SU-DHL-6 (cell line): ENCODE data around the gene ACD.

Experiments
- EZH2phosphoT487 ChIP-seq: fragments of 200-600 bp; sonication (generic), shearing (Covaris generic); conservative IDR thresholded peaks from 2 replicates; pipeline ENCODE4 v1.6.1; 2018; ENCODE audit warnings: mild to moderate bottlenecking, antibody characterized with exemption, low read length, moderate library complexity, mixed read lengths
- TF ChIP-seq, protein P1 (sequence below): fragments of 200-600 bp; sonication (generic); IDR thresholded peaks from one replicate; pipeline ENCODE4 v1.5.1; 2017; ENCODE audit warnings: antibody characterized with exemption, mild to moderate bottlenecking, low read length, moderate library complexity; ENCODE audit not compliant: insufficient read depth, poor library complexity, severe bottlenecking

DNA sequence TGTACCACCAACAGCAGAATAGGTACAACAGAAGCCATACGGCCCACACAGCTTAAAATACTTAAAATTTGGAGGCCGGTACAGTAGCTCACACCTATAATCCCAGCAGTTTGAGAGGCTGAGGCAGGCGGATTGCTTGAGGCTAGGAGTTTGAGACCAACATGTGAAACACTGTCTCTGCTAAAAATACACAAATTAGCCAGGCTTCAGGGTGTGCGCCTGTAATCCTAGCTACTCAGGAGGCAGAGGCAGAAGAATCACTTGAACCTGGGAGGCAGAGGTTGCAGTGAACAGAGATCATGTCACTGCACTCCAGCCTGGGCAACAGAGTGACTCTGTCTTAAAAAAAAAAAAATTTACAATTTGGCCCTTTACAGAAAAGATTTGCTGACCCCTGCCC, 42.1 kb upstream of the ACD start:
- TF ChIP-seq, protein P1, sequence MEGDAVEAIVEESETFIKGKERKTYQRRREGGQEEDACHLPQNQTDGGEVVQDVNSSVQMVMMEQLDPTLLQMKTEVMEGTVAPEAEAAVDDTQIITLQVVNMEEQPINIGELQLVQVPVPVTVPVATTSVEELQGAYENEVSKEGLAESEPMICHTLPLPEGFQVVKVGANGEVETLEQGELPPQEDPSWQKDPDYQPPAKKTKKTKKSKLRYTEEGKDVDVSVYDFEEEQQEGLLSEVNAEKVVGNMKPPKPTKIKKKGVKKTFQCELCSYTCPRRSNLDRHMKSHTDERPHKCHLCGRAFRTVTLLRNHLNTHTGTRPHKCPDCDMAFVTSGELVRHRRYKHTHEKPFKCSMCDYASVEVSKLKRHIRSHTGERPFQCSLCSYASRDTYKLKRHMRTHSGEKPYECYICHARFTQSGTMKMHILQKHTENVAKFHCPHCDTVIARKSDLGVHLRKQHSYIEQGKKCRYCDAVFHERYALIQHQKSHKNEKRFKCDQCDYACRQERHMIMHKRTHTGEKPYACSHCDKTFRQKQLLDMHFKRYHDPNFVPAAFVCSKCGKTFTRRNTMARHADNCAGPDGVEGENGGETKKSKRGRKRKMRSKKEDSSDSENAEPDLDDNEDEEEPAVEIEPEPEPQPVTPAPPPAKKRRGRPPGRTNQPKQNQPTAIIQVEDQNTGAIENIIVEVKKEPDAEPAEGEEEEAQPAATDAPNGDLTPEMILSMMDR = no peak
- TF ChIP-seq EZH2phosphoT487 = no peak
